Tongue (tissue), 2 donors: ENCODE results near the gene SIVA1. TPM values are rescaled to one million over a fixed set of nuclear protein-coding genes. Genes with fewer than 3 reads are reported as not detected.

ENCODE experiments used
- DNase-seq: peaks from one replicate; pipeline ENCODE4 v3.0.0-alpha.2; 2015
- total RNA-seq: library from RNA; depleted of rRNA; stranded (reverse); fragments of >200 nt; gene quantifications from one replicate; pipeline ENCODE4 v1.2.3, GENCODE V29; 2014

SIVA1 gene
- total RNA-seq, 1 donor from 2014 or later, result 223 TPM

- DNase-seq, result peak; percentile 88
These were observed 44.4 kb downstream of the SIVA1 start for GRCh38 chr14:104797115-104798044.

DNA sequence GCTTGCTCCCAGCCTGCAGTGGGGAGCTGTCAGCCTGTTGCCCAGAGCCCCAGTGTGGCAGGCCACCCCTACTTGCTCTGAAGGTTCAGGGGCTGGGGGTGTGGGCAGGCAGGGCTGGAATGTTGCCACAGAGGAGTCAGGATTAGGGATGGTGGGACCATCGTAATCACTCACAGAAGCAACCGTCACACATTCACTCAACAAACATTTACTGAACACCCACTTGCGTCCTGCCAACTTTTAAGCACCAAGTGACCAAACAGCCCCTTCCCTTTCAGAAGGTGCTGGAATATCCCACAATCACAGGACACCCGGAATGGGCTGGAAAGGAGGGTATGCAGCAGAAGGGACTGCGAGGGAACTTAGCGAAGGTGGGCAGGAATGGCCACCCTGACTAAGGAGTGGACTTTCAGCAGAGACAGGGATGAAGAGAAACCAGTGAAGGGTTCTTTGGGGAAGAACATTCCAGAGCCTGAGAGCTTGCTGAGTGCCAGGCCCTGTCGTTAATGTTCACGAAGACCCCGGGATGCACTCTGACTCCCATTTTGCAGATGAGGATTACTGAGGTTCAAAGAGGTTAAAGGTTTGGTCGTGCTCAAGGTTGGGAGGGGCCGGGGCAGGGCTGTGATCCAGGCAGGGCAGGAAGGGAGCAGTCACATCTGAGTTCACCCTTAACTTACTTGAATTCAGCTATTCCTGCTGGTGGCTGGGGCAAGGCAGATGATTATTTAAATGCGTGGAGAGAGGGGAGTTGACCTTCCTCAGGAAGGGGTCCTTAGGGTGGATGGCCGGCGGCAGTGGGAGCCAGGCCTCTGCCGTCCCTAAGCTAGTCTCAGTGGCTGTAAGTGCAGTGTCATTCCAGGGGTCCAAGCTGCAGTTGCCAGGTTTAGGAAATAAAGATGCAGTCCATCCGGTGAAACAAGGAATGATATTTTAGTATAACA lies 45.6 kb downstream of the SIVA1 start:
- DNase-seq, result no peak

GRCh38 chr14:104799244-104800014 lies 46.5 kb downstream of the SIVA1 start:
- DNase-seq, result peak; percentile 83

- peak; percentile 92 for DNase-seq
These were observed 47.2 kb downstream of the SIVA1 start for GRCh38 chr14:104800015-104800770.

DNA sequence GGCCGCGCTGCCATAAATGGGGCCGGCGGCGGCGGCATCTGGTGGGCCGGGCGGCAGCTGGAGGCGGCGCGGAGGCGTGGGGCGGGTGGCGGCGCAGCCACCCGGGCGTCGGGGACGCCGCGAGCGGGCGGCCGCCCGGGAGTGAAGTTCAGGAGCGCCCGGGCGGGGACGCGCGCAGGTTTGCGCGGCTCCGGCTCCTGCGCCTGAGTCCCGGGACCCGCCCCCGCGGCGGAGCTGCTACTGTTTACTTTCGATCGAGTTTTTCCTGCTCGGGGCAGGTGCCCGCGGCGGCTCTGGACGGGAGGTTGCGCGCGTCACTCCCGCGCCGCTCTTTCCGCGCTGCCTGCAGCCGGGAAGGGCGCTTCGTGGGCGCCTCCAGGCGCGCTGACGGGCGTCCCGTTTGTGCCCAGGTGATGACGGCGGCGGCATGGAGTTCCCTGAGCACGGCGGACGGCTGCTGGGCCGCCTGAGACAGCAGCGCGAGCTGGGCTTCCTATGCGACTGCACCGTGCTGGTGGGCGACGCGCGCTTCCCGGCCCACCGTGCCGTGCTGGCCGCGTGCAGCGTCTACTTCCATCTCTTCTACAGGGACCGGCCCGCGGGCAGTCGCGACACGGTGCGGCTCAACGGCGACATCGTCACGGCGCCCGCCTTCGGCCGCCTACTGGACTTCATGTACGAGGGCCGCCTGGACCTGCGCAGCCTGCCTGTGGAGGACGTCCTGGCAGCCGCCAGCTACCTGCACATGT lies 48.0 kb downstream of the SIVA1 start, which contains the start of gene ZBTB42:
TSS of gene ZBTB42 (plus strand) at position 331 of the 749 bp plus-strand sequence. CDS start at position 428, 97 bp downstream.
- peak; percentile 78 for DNase-seq

DNA sequence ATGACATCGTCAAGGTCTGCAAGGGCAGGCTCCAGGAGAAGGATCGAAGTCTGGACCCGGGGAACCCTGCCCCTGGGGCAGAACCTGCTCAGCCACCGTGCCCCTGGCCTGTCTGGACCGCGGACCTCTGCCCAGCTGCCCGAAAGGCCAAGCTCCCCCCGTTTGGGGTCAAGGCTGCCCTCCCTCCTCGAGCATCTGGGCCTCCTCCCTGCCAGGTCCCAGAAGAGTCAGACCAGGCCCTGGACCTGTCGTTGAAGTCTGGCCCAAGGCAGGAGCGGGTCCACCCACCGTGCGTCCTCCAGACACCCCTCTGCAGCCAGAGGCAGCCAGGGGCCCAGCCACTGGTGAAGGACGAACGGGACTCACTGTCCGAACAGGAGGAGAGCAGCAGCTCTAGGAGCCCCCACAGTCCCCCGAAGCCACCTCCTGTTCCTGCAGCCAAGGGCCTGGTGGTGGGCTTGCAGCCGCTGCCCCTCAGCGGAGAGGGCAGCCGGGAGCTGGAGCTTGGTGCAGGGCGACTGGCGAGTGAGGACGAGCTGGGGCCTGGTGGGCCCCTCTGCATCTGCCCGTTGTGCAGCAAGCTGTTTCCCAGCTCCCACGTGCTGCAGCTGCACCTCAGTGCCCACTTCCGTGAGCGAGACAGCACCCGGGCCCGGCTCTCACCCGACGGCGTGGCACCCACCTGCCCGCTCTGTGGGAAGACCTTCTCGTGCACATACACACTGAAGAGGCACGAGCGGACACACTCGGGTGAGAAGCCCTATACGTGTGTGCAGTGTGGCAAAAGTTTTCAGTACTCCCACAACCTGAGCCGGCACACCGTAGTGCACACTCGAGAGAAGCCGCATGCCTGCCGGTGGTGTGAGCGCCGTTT lies 48.8 kb downstream of the SIVA1 start:
- no peak for DNase-seq

DNA sequence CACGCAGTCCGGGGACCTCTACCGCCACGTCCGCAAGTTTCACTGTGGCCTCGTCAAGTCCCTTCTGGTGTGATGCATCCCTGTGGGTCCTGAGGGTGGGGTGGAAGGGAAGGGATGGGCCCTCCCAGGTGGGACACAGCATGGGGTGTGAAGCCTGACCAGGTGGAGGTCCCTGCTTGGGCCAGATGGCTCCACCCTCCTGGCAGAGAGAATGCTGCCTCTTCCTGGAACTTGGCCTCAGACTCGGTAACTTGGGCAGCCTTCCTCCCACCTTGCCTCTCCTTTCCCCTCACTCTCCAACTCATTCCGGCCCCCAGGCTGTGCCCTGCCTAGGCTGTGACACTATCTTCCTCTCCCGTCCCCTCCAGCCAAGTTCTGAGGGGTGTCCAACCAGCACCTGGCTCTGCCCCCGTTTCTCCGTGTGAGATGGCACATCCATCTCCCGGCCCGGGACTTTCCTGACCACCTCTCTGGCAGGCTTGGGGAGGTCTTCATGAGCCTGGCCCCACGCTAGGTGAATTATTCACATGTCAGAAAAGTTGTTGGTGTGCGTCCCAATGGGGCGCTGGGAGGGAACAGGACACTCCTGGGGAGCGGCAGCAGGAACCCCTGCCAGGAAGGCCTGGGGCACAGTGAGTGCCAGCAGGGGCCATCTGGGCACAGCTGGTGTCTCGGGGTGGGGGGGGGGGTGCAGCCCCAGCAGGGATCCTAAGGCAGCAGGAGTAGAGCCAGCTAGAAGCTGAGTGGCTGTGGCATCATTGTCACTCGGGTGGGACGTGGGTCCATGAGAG lies 49.6 kb downstream of the SIVA1 start:
- DNase-seq, result peak; percentile 48

- DNase-seq, result no peak
These were observed 50.4 kb downstream of the SIVA1 start for GRCh38 chr14:104803280-104803911.

DNA sequence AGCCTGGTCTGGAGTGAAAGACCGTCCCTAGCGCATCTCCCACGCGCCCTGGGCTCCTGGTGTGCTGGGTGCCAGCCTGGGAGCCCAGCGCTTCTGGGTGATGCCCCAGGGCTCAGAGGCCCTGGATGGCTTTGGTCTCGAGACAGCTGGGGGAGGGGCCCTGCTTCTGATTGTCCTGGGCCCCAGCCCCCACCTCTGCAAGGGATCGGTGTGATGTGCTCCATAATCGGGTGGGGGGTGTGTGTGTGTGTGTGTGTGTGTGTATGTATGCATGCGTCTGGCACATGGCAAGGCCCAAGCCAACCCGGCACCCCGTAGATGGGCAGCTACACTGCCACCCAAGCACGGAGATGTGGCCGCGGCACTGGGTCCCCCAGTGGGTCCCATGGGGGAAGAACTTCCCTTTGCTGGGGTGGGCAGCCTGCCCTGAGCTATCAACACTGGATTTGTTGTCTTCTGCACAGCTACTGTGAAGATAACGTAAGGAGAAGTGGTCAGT lies 51.0 kb downstream of the SIVA1 start:
- DNase-seq, result no peak

DNA sequence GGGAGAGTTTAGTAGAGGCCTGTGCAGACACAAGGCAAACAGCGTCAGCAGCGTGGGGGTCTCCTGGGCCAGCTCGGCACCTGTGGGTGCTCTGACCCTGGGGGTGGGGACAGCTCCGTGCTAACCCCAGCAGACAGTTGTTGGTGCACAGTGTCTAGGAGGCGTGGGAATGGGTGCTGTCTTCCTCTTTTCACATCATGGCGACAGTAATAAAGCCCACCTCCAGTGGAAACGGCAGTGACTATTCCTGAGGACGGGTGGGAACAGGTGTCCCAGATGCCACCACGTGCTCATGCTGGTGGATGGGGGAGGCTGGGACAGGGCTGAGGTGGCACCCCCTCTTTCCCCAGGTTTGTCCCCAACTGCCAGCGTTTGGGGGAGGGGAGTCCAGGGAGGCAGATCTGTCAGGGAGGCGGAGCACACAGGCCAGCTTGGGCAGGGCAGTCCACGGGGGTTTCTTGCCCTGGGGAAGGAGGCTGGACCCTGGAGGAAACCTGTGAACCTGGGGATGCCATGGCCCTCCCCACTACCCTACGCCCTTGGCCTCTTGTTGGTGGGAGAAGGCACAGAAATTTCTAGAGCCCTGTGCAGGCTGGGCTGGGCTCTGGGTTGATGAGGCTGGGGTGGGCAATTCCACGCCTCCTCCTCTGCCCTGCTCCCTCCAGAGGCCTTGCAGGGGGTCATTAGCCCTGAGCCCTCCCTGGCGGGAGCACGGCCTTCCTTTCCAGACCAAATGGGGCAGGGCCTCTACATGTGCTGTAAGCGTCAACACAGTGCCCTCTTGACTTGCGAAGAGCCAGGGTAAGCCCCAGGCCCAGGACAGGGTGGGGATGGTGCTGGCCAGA lies 51.8 kb downstream of the SIVA1 start:
- DNase-seq, result no peak

- peak; percentile 58 for DNase-seq
These were observed 52.4 kb downstream of the SIVA1 start for GRCh38 chr14:104805326-104805678.

GRCh38 chr14:104805941-104806624 lies 53.1 kb downstream of the SIVA1 start:
- DNase-seq, result no peak

GRCh38 chr14:104806625-104807465 lies 53.9 kb downstream of the SIVA1 start:
- DNase-seq, result no peak

DNA sequence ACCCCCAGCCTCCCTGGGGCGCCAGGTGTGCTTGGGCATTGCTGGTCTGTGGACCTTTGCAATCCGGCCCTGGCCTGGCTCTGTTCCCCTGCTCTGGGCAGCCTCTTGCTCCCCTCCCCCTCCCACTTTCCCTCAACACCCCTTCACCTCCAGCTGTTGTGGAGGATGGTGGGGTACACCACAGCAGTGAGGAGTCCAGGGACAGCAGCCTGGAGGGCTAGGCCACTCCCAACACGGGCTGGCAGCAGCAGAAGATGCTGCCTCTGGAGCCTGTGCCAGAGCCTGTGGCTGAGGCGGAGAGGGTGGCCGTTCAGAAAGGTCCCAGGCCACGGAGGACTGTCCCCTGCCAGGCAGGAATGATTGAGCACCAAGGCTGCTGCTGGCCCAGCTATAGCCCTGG lies 55.5 kb downstream of the SIVA1 start:
- no peak for DNase-seq
